GM12878 (cell line): ENCODE results near the gene ADAP1. TPM values are rescaled to one million over a fixed set of nuclear protein-coding genes. Genes with fewer than 3 reads are reported as not detected.

Source experiments
- ATAC-seq: fragments of 200-7000 bp; cut with Tn5 transposase; 3 replicates; pipeline ENCODE4 v1.9.1; 2020; ENCODE audit warnings: mild to moderate bottlenecking, moderate library complexity
- BruUV-seq: library from RNA; stranded (reverse); fragments of 400-500 nt; replicated peaks from 2 replicates; lab custom pipeline; 2021; lab: Mats Ljungman, UMichigan
- CTCF ChIA-PET: fragments of 300-600 bp; sonication (Branson Sonifier 250); formaldehyde crosslinking; extraction: SDS; loops from one replicate; lab custom pipeline; 2021; ENCODE audit warnings: inconsistent platforms; lab: Yijun Ruan, JAX
- POLR2A ChIA-PET: fragments of 350-600 bp; formaldehyde crosslinking; extraction: SDS; loops from one replicate; lab custom pipeline; 2021; ENCODE audit warnings: inconsistent platforms; lab: Charles Lee
- RAD21 ChIA-PET: fragments of 300-600 bp; sonication (Branson Sonifier 250); formaldehyde crosslinking; loops from one replicate; lab custom pipeline; 2023; ENCODE audit warnings: antibody characterized with exemption; ENCODE audit not compliant: unreplicated experiment; lab: Charles Lee
- SMC1A ChIA-PET: fragments of 300-600 bp; sonication (Branson Sonifier 250); formaldehyde crosslinking; loops from one replicate; lab custom pipeline; 2023; ENCODE audit not compliant: unreplicated experiment, uncharacterized antibody; lab: Charles Lee
- DNase-seq: peaks from one replicate; pipeline ENCODE4 v3.0.0-alpha.2; 2011; ENCODE audit warnings: low read depth, low spot score
- FAIRE-seq: peaks from 3 replicates; lab custom pipeline; 2011; peaks lifted over from hg19 to GRCh38; lab: Jason Lieb, UNC
- H2AFZ ChIP-seq: 2 replicates; pipeline ENCODE4 v1.6.0; 2011; ENCODE audit warnings: low read depth, low read length, control low read depth; ENCODE audit not compliant: control insufficient read depth
- H3K27ac ChIP-seq: 2 replicates; pipeline ENCODE4 v1.5.1; 2011; ENCODE audit warnings: control low read depth; ENCODE audit not compliant: control insufficient read depth, insufficient read depth
- H3K27me3 ChIP-seq, 2 experiments: replicated peaks in 1 of 2; 2 replicates each; pipeline versions ENCODE4 v1.6.0 to v1.6.1; 2011; ENCODE audit warnings: low read length in 1 of 2; ENCODE audit not compliant: control insufficient read depth in 2 of 2, insufficient read depth in 2 of 2
- H3K36me3 ChIP-seq, 2 experiments: 2 replicates each; pipeline ENCODE4 v1.5.1; 2011; ENCODE audit warnings: low read length in 1 of 2; ENCODE audit not compliant: control insufficient read depth in 2 of 2, insufficient read depth in 2 of 2
- H3K4me1 ChIP-seq: 2 replicates; pipeline ENCODE4 v1.6.1; 2011; ENCODE audit warnings: mild to moderate bottlenecking, low read length, moderate library complexity, mixed read lengths; ENCODE audit not compliant: control insufficient read depth, insufficient read depth
- H3K4me2 ChIP-seq: 2 replicates; pipeline ENCODE4 v1.6.0; 2011; ENCODE audit warnings: control low read depth; ENCODE audit not compliant: control insufficient read depth, insufficient read depth
- H3K4me3 ChIP-seq: fragments of 200-600 bp; sonication (generic); 2 replicates; pipeline ENCODE4 v1.5.1; 2016
- H3K79me2 ChIP-seq: 2 replicates; pipeline ENCODE4 v1.6.0; 2011; ENCODE audit warnings: low read length; ENCODE audit not compliant: control insufficient read depth, insufficient read depth
- H3K9ac ChIP-seq: 2 replicates; pipeline ENCODE4 v1.8.0; 2011; ENCODE audit warnings: low read length, control low read depth, mixed read lengths; ENCODE audit not compliant: control insufficient read depth, insufficient read depth
- H3K9me3 ChIP-seq: replicated peaks from 3 replicates; pipeline ENCODE4 v1.5.1; 2011; ENCODE audit warnings: mild to moderate bottlenecking, low read length; ENCODE audit not compliant: control insufficient read depth, insufficient read depth
- H4K20me1 ChIP-seq: 2 replicates; pipeline ENCODE4 v1.6.0; 2011; ENCODE audit not compliant: control insufficient read depth, insufficient read depth
- BMI1 ChIP-seq: fragments of 450-650 bp; IDR thresholded peaks from 2 replicates; pipeline ENCODE4 v1.6.1; 2016; ENCODE audit warnings: mild to moderate bottlenecking, moderate library complexity, borderline replicate concordance
- SIN3A ChIP-seq: IDR thresholded peaks from 2 replicates; pipeline ENCODE4 v1.6.1; 2012; ENCODE audit warnings: low read depth, low read length, improper control_type of control experiment
- WGBS: methylation state at CpG from one replicate; pipeline ENCODE4 v1.1.6; 2016; ENCODE audit warnings: low lambda C conversion rate; ENCODE audit not compliant: insufficient replicate concordance, insufficient coverage; ENCODE audit errors: missing lambda C conversion rate; 5-methylcytosine and 5-hydroxymethylcytosine counted together
- in situ Hi-C: fragments of 300-500 bp; cut with MboI; formaldehyde crosslinking; loops from 9 replicates; pipeline ENCODE4 v1.14.3; 2018; ENCODE audit warnings: mixed read lengths
- intact Hi-C: fragments of 100-400 bp; cut with micrococcal nuclease; formaldehyde crosslinking; loops from one replicate; pipeline ENCODE4 v1.14.2; 2022; ENCODE audit not compliant: unreplicated experiment
- polyA plus RNA-seq, 11 experiments: library from polyadenylated mRNA; depleted of rRNA in 4 of 11; unstranded in 6 of 11; stranded (reverse) in 5 of 11; fragments of >200 nt; fragmentation: Nextera tagmentation in 4 of 11; fragmentation: Illumina TruSeq in 1 of 11; extraction: Ambion mirVana in 4 of 11; extraction: Trizol in 1 of 11; gene quantifications; 1 replicate in 1 of 11; 2 replicates in 10 of 11; pipeline versions ENCODE4 v1.2.1 to v1.2.3, GENCODE V29; 2011 to 2016; ENCODE audit warnings: inconsistent platforms in 2 of 11, missing spikeins in 2 of 11, low read depth in 1 of 11
- total RNA-seq, 4 experiments: library from RNA; depleted of rRNA in 3 of 4; stranded (reverse); fragments of >200 nt in 3 of 4; fragmentation: Illumina TruSeq in 1 of 4; extraction: Trizol in 1 of 4; gene quantifications; 2 replicates each; pipeline versions ENCODE4 v1.2.1 to v1.2.3, GENCODE V29; 2013 to 2021
- TF ChIP-seq, protein P1 (sequence below): fragments of 450-650 bp; IDR thresholded peaks from 2 replicates; pipeline ENCODE4 v1.6.1; 2016; ENCODE audit warnings: mild to moderate bottlenecking
- TF ChIP-seq, protein P2 (sequence below): fragments of 450-650 bp; IDR thresholded peaks from 2 replicates; pipeline ENCODE4 v1.6.1; 2017; ENCODE audit warnings: mild to moderate bottlenecking

Gene ADAP1
- total and polyA plus RNA-seq, 10 of the 15 experiments (the other 5 are each of a cell fraction or from before 2014, with no cell fraction given): 0.22 to 44.2 (median 22.0) TPM; not detected in 1

DNA sequence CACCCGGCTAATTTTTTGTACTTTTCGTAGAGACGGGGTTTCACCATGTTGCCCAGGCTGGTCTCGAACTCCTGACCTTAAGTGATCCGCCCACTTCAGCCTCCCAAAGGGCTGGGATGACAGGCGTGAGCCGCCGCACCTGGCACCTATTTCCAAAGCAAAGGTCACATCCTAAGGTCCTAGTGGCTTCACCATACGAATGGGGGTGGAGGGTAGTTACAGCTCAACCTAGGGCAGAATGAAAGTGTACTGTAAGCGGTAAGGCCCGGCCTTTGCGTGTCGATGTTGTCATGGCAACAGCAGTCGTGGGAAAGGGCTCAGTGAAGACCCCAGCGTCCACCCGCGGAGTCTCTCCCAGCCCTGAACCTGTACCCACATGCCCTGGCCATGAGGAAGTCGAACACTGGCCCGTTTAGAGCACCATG, 22.4 kb upstream of the ADAP1 start:
- Histone ChIP-seq H3K4me3 (no peak overlapping the region), H3K27me3 (no peaks in the 10 kb centered on the region), H2AFZ (no peak overlapping the region), H3K4me2 (no peak overlapping the region), H4K20me1 (peaks cover 3% of the 10 kb centered on the region; the same call in 1 of the 2 replicates), H3K79me2 (peaks cover 32% of the 10 kb centered on the region), H3K4me1 (no peaks in the 10 kb centered on the region), H3K9me3 (no peaks in the 10 kb centered on the region; the same call in 2 of the 3 replicates), H3K36me3 (peaks cover 1 to 16% of the 10 kb centered on the region in 2 experiments), H3K9ac (no peak overlapping the region), H3K27ac (no peak overlapping the region)
- no peak for ATAC-seq
- DNase-seq: no peak
- no peak for FAIRE-seq
- TF ChIP-seq SIN3A (no peak), BMI1 (peak; percentile 82)
- TF ChIP-seq, protein P1, sequence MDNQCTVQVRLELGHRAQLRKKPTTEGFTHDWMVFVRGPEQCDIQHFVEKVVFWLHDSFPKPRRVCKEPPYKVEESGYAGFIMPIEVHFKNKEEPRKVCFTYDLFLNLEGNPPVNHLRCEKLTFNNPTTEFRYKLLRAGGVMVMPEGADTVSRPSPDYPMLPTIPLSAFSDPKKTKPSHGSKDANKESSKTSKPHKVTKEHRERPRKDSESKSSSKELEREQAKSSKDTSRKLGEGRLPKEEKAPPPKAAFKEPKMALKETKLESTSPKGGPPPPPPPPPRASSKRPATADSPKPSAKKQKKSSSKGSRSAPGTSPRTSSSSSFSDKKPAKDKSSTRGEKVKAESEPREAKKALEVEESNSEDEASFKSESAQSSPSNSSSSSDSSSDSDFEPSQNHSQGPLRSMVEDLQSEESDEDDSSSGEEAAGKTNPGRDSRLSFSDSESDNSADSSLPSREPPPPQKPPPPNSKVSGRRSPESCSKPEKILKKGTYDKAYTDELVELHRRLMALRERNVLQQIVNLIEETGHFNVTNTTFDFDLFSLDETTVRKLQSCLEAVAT: peak; percentile 92
- TF ChIP-seq, protein P2, sequence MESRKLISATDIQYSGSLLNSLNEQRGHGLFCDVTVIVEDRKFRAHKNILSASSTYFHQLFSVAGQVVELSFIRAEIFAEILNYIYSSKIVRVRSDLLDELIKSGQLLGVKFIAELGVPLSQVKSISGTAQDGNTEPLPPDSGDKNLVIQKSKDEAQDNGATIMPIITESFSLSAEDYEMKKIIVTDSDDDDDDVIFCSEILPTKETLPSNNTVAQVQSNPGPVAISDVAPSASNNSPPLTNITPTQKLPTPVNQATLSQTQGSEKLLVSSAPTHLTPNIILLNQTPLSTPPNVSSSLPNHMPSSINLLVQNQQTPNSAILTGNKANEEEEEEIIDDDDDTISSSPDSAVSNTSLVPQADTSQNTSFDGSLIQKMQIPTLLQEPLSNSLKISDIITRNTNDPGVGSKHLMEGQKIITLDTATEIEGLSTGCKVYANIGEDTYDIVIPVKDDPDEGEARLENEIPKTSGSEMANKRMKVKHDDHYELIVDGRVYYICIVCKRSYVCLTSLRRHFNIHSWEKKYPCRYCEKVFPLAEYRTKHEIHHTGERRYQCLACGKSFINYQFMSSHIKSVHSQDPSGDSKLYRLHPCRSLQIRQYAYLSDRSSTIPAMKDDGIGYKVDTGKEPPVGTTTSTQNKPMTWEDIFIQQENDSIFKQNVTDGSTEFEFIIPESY: peak; percentile 72; the same call in 1 of the 2 replicates
- ChIA-PET POLR2A (interaction anchor here (1.0 to 1.6 kb wide), 3 partner anchors 47 to 184 kb away, joined by 3 to 9 read pairs (median 3); partner anchors contain the start of gene ZFAND2A), RAD21 (interaction anchor here (1.1 to 3.4 kb wide), 8 partner anchors 12 to 109 kb away, joined by 3 to 30 read pairs (median 10); no protein-coding TSS in a partner anchor), SMC1A (interaction anchor here (1.1 to 2.3 kb wide), 6 partner anchors 24 to 206 kb away, joined by 3 to 10 read pairs (median 6); no protein-coding TSS in a partner anchor), CTCF (interaction anchor here (1.5 to 7.3 kb wide), 4 partner anchors 16 to 199 kb away, joined by 5 to 78 read pairs (median 10); no protein-coding TSS in a partner anchor)
- intact Hi-C loops (no loop called here), in situ Hi-C loops (no loop called here)
- WGBS: 66% methylated on average over 19 of the region's 19 CpGs
- no TSS peak for BruUV-seq
